ENCODE results near the gene MAVS.

MAVS gene

GRCh38 chr20:3802524-3803239 is 44.0 kb upstream of the MAVS start:
- H3F3A ChIP-seq (ENCODE audit: insufficient read depth): peaks cover 7% of the 10 kb centered on the region; the same call in 1 of the 2 replicates
- H3K79me2 ChIP-seq (ENCODE audit: insufficient read depth, low read length): no peaks in the 10 kb centered on the region; the same call in 1 of the 2 replicates
- no peaks in the 10 kb centered on the region for H3K27me3 ChIP-seq (ENCODE audit: low read length)
- no peak overlapping the region for H3K4me3 ChIP-seq (ENCODE audit: insufficient read depth, low read length, poor library complexity, severe bottlenecking)
- no peak overlapping the region for H3K9ac ChIP-seq (ENCODE audit: low read length)
- H3K36me3 ChIP-seq (ENCODE audit: low read length): no peaks in the 10 kb centered on the region
- H4K20me1 ChIP-seq (ENCODE audit: low read depth, low read length): no peaks in the 10 kb centered on the region
- no peaks in the 10 kb centered on the region for H3K9me2 ChIP-seq (replicated peaks; ENCODE audit: insufficient read depth, low read length)
- no peaks in the 10 kb centered on the region for H3K9me3 ChIP-seq (ENCODE audit: insufficient read depth, low read length)
- H3K27ac ChIP-seq (ENCODE audit: low read depth, low read length): no peak overlapping the region
- H2AFZ ChIP-seq (ENCODE audit: low read depth, low read length, severe bottlenecking): no peak overlapping the region
- H3K4me2 ChIP-seq (ENCODE audit: low read depth, low read length, poor library complexity, severe bottlenecking): no peak overlapping the region
- TF ChIP-seq CTCF (IDR thresholded peaks at IDR 0.05; ENCODE audit: insufficient read depth, low read length, poor library complexity, severe bottlenecking): no peak
- TF ChIP-seq EZH2phosphoT487 (conservative IDR thresholded peaks at IDR 0.05; ENCODE audit: low read length): no peak

GRCh38 chr20:3803289-3803688 is 43.3 kb upstream of the MAVS start:
- peaks cover 7% of the 10 kb centered on the region; the same call in 1 of the 2 replicates for H3F3A ChIP-seq (ENCODE audit: insufficient read depth)
- no peaks in the 10 kb centered on the region for H4K20me1 ChIP-seq (ENCODE audit: low read depth, low read length)
- no peaks in the 10 kb centered on the region for H3K9me3 ChIP-seq (ENCODE audit: insufficient read depth, low read length)
- no peak overlapping the region for H3K4me3 ChIP-seq (ENCODE audit: insufficient read depth, low read length, poor library complexity, severe bottlenecking)
- H3K27ac ChIP-seq (ENCODE audit: low read depth, low read length): no peak overlapping the region
- H3K36me3 ChIP-seq (ENCODE audit: low read length): no peaks in the 10 kb centered on the region
- H3K4me2 ChIP-seq (ENCODE audit: low read depth, low read length, poor library complexity, severe bottlenecking): no peak overlapping the region
- TF ChIP-seq EZH2phosphoT487 (conservative IDR thresholded peaks at IDR 0.05; ENCODE audit: low read length) (no peak), CTCF (IDR thresholded peaks at IDR 0.05; ENCODE audit: insufficient read depth, low read length, poor library complexity, severe bottlenecking) (no peak)
- H2AFZ ChIP-seq (ENCODE audit: low read depth, low read length, severe bottlenecking): no peak overlapping the region
- no peaks in the 10 kb centered on the region for H3K27me3 ChIP-seq (ENCODE audit: low read length)
- no peaks in the 10 kb centered on the region; the same call in 1 of the 2 replicates for H3K79me2 ChIP-seq (ENCODE audit: insufficient read depth, low read length)
- H3K9me2 ChIP-seq (replicated peaks; ENCODE audit: insufficient read depth, low read length): no peaks in the 10 kb centered on the region
- H3K9ac ChIP-seq (ENCODE audit: low read length): no peak overlapping the region

- Histone ChIP-seq H3K4me3 (ENCODE audit: insufficient read depth, low read length, poor library complexity, severe bottlenecking) (no peak overlapping the region), H4K20me1 (ENCODE audit: low read depth, low read length) (no peaks in the 10 kb centered on the region), H3K9me3 (ENCODE audit: insufficient read depth, low read length) (no peaks in the 10 kb centered on the region), H3K4me2 (ENCODE audit: low read depth, low read length, poor library complexity, severe bottlenecking) (no peak overlapping the region), H3K9ac (ENCODE audit: low read length) (no peak overlapping the region), H2AFZ (ENCODE audit: low read depth, low read length, severe bottlenecking) (no peak overlapping the region), H3K9me2 (replicated peaks; ENCODE audit: insufficient read depth, low read length) (no peaks in the 10 kb centered on the region), H3K27me3 (ENCODE audit: low read length) (no peaks in the 10 kb centered on the region), H3K36me3 (ENCODE audit: low read length) (no peaks in the 10 kb centered on the region), H3K79me2 (ENCODE audit: insufficient read depth, low read length) (no peaks in the 10 kb centered on the region; the same call in 1 of the 2 replicates), H3F3A (ENCODE audit: insufficient read depth) (peaks cover 7% of the 10 kb centered on the region; the same call in 1 of the 2 replicates), H3K27ac (ENCODE audit: low read depth, low read length) (no peak overlapping the region)
- no peak for TF ChIP-seq EZH2phosphoT487 (conservative IDR thresholded peaks at IDR 0.05; ENCODE audit: low read length)
Measured at GRCh38 chr20:3803854-3804253, 42.8 kb upstream of the MAVS start.

- no peaks in the 10 kb centered on the region for H3K36me3 ChIP-seq (ENCODE audit: low read length)
- H3K27me3 ChIP-seq (ENCODE audit: low read length): no peaks in the 10 kb centered on the region
- no peaks in the 10 kb centered on the region; the same call in 1 of the 2 replicates for H3K79me2 ChIP-seq (ENCODE audit: insufficient read depth, low read length)
- no peaks in the 10 kb centered on the region for H3K9me3 ChIP-seq (ENCODE audit: insufficient read depth, low read length)
- H3K27ac ChIP-seq (ENCODE audit: low read depth, low read length): no peak overlapping the region
- no peak overlapping the region for H3K4me3 ChIP-seq (ENCODE audit: insufficient read depth, low read length, poor library complexity, severe bottlenecking)
- H4K20me1 ChIP-seq (ENCODE audit: low read depth, low read length): no peaks in the 10 kb centered on the region
- H3K9ac ChIP-seq (ENCODE audit: low read length): no peak overlapping the region
- no peak overlapping the region for H2AFZ ChIP-seq (ENCODE audit: low read depth, low read length, severe bottlenecking)
- H3F3A ChIP-seq (ENCODE audit: insufficient read depth): peaks cover 7% of the 10 kb centered on the region; the same call in 1 of the 2 replicates
- TF ChIP-seq CTCF (IDR thresholded peaks at IDR 0.05; ENCODE audit: insufficient read depth, low read length, poor library complexity, severe bottlenecking) (no peak), EZH2phosphoT487 (conservative IDR thresholded peaks at IDR 0.05; ENCODE audit: low read length) (no peak)
- H3K9me2 ChIP-seq (replicated peaks; ENCODE audit: insufficient read depth, low read length): no peaks in the 10 kb centered on the region
- no peak overlapping the region for H3K4me2 ChIP-seq (ENCODE audit: low read depth, low read length, poor library complexity, severe bottlenecking)
Measured at GRCh38 chr20:3804254-3804751, 42.3 kb upstream of the MAVS start.
